ENCODE results near the gene SHB.

The SHB gene

DNA sequence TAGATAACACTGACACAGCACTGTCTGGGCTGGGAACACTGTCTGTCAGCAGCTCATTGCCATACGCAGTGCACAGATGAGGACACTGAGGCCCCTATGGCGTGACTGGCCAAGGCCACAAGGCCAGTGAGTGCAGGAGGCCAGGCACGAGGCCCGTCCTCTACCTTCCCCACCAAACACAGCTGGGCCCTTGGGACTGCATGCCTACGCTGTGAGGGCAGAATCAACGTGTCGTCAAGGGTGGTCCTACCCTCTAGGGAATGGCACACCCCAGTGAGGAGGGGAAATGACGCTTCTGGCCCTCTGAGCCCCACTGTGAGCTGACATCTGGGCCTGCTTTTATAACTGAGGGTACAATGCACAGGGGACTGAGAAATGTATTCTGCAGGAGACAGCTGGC, 123.0 kb downstream of the SHB start:
- H3K4me1 ChIP-seq (ENCODE audit: control insufficient read depth in 1 of 2, insufficient read depth in 2 of 2, low read length in 2 of 2) = no peaks in the 10 kb centered on the region
- H3K27ac ChIP-seq (ENCODE audit: low read depth, low read length) = no peak overlapping the region

DNA sequence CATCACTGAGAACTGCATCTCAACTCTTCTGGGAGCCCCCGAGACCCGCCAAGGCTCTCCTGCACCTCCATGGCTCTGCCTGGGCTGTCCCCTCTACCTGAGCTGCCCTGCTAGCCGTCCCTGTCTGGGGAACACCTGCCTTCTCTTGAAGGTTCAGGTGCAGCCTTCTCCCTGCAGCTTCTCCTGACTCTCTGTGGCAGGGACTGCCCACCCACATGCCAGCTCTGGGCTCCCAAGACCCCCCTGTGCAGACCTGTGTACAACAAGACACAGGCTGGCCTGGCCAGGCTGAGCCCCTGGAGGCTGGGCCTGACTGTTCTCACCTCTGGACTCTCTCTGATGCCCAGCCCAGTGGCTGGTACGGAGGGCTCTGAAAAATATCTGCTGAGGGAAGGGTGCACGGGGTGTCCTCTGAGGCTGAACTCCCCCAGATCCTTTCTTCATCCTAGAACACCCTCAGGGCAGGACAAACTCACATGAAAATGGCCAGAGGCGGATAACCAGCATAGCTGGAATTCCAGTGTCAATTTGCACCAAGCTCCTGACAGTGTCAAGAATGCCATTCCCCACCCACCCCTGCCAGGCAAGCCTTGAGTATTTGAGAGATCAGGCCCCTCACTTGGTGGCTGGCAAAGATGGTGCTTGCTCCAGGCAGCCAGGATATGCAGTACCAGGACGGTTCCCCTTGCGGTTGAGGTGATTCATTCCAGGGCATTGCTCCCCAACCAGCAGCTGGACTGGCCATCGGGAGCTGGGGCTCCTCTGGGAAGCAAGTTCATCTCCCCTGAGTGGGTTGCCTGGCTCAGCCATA, 124.2 kb downstream of the SHB start:
- no peaks in the 10 kb centered on the region for H3K4me1 ChIP-seq (ENCODE audit: control insufficient read depth in 1 of 2, insufficient read depth in 2 of 2, low read length in 2 of 2)
- H3K9me3 ChIP-seq (ENCODE audit: control insufficient read depth in 1 of 2, low read length in 2 of 2) = no peaks in the 10 kb centered on the region
- no peak overlapping the region for H3K9ac ChIP-seq (ENCODE audit: low read depth in 1 of 2, low read length in 2 of 2)
- no peak overlapping the region for H3K4me3 ChIP-seq (ENCODE audit: low read depth in 1 of 2, low read length in 2 of 2)
- H3K27me3 ChIP-seq (ENCODE audit: control insufficient read depth in 1 of 2, insufficient read depth in 2 of 2, low read length in 2 of 2) = no peaks in the 10 kb centered on the region
- no peak overlapping the region for H3K27ac ChIP-seq (ENCODE audit: low read depth, low read length)
- H3K36me3 ChIP-seq (ENCODE audit: control insufficient read depth in 1 of 2, insufficient read depth in 2 of 2, low read length in 2 of 2) = peaks cover 17 to 58% of the 10 kb centered on the region in 2 donors

More for the DNA sequence above, 123.0 kb downstream of the SHB start:
- Histone ChIP-seq H3K9me3 (ENCODE audit: control insufficient read depth in 1 of 2, low read length in 2 of 2) (no peaks in the 10 kb centered on the region), H3K4me3 (ENCODE audit: low read depth in 1 of 2, low read length in 2 of 2) (no peak overlapping the region), H3K9ac (ENCODE audit: low read depth in 1 of 2, low read length in 2 of 2) (no peak overlapping the region), H3K36me3 (ENCODE audit: control insufficient read depth in 1 of 2, insufficient read depth in 2 of 2, low read length in 2 of 2) (peaks cover 17 to 67% of the 10 kb centered on the region in 2 donors), H3K27me3 (ENCODE audit: control insufficient read depth in 1 of 2, insufficient read depth in 2 of 2, low read length in 2 of 2) (no peaks in the 10 kb centered on the region)

DNA sequence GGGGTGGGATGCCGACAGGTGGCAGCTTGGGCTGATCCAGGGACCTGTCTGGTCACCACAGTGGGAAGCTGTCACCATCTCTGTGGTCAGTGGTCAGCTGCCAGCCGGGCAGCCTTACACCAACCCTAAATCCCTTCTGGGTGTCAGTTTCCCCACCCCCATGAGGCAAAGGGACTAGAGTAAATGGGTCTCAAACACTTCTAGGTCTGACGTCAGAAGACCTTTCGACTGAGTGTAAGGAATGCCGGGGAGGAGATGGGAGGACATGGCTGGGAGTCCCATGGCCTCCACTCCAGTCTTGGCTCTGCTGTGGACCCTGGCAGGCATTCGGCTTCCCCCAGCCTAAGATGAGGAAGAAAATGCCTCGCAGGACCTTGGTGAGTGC, 124.8 kb downstream of the SHB start:
- no peak overlapping the region for H3K4me3 ChIP-seq (ENCODE audit: low read depth in 1 of 2, low read length in 2 of 2)
- H3K27ac ChIP-seq (ENCODE audit: low read depth, low read length) = no peak overlapping the region
- no peaks in the 10 kb centered on the region for H3K4me1 ChIP-seq (ENCODE audit: control insufficient read depth in 1 of 2, insufficient read depth in 2 of 2, low read length in 2 of 2)
- no peak overlapping the region for H3K9ac ChIP-seq (ENCODE audit: low read depth in 1 of 2, low read length in 2 of 2)
- H3K36me3 ChIP-seq (ENCODE audit: control insufficient read depth in 1 of 2, insufficient read depth in 2 of 2, low read length in 2 of 2) = peaks cover 17 to 58% of the 10 kb centered on the region in 2 donors
- H3K9me3 ChIP-seq (ENCODE audit: control insufficient read depth in 1 of 2, low read length in 2 of 2) = no peaks in the 10 kb centered on the region
- no peaks in the 10 kb centered on the region for H3K27me3 ChIP-seq (ENCODE audit: control insufficient read depth in 1 of 2, insufficient read depth in 2 of 2, low read length in 2 of 2)

DNA sequence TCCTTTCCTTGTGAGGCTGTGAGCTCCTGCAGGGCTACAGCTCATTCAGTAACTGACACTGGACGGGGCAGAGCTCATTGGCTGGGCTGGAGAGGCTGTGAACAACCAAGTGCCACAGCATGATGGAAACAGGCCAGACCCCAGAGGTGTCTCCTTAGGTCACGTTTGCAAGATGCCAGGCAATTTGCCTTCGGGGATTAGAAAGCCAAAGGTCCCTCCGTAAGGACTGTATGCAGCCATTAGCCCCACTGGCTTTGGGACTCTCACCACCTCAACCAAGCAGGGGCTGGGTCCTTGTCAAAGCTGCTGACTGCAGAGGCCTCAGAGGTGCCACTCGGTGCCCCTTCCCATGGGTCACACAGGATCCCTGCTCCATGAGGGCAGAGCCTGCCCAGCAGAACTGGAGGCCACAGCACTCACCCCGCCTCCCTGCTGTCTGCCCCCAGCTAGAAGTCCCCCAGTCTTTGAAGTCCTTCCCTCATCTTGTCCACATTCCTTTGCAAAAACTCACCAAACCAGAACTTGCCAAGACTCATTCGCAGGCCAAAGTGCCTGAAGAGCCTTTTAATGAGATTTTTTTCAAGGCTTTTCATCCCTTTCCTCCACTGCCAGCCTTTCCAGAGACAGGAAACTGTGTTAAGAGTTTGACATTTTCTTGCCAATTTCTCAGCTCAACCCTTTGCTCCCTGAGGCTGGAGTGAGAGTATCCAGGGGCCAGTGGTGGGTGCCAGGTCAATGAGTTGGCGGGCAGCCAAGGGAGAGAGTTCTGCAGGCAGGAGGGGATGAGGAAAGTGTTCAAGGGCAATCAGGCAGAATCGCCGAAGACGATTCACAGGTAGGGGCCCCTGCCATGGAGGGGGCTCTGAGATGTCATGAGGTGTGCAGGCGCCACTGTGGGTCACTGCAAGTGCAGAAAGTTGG, 125.4 kb downstream of the SHB start:
- H3K9ac ChIP-seq (ENCODE audit: low read depth in 1 of 2, low read length in 2 of 2) = no peak overlapping the region
- peaks cover 17 to 57% of the 10 kb centered on the region in 2 donors for H3K36me3 ChIP-seq (ENCODE audit: control insufficient read depth in 1 of 2, insufficient read depth in 2 of 2, low read length in 2 of 2)
- H3K27me3 ChIP-seq (ENCODE audit: control insufficient read depth in 1 of 2, insufficient read depth in 2 of 2, low read length in 2 of 2) = no peaks in the 10 kb centered on the region
- H3K4me1 ChIP-seq (ENCODE audit: control insufficient read depth in 1 of 2, insufficient read depth in 2 of 2, low read length in 2 of 2) = no peaks in the 10 kb centered on the region
- H3K27ac ChIP-seq (ENCODE audit: low read depth, low read length) = no peak overlapping the region
- no peak overlapping the region for H3K4me3 ChIP-seq (ENCODE audit: low read depth in 1 of 2, low read length in 2 of 2)
- H3K9me3 ChIP-seq (ENCODE audit: control insufficient read depth in 1 of 2, low read length in 2 of 2) = no peaks in the 10 kb centered on the region

DNA sequence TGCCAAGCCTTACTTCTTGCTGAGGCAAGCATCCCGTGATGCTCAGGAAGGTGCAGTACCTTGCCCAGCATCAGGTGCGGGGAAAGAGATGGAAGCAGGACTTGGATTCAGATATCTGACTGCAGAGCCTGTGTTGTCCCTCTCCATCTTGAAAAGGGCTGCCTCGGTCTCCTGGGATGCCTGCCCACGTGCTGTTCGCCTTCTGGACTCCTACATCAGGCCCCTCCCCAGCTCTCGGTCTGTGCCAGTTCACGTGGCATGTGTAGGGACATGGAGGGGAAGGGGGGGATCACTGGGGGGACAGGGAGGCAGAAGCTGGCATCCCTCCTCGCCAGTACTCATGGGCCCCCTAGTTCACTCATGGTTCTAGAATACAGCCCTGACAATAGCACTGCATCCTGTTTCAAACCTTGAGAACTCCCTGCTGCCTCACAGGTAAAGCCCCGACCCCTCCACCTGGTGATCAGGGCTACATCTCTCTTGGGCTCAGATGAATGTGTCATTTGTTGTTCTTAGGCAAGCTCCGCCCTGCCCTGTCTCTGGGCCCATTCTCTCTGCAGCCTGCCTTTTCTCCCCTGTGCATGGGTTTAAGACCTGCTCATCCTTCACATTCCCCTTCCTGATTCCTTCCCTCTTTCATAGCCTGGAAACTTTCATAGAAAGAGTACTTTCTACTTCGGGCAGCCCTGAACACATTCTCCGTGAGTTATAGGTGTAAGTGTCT, 126.2 kb downstream of the SHB start:
- no peaks in the 10 kb centered on the region for H3K27me3 ChIP-seq (ENCODE audit: control insufficient read depth in 1 of 2, insufficient read depth in 2 of 2, low read length in 2 of 2)
- no peaks in the 10 kb centered on the region for H3K4me1 ChIP-seq (ENCODE audit: control insufficient read depth in 1 of 2, insufficient read depth in 2 of 2, low read length in 2 of 2)
- no peak overlapping the region for H3K4me3 ChIP-seq (ENCODE audit: low read depth in 1 of 2, low read length in 2 of 2)
- peaks cover 12 to 49% of the 10 kb centered on the region in 2 donors for H3K36me3 ChIP-seq (ENCODE audit: control insufficient read depth in 1 of 2, insufficient read depth in 2 of 2, low read length in 2 of 2)
- H3K9me3 ChIP-seq (ENCODE audit: control insufficient read depth in 1 of 2, low read length in 2 of 2) = no peaks in the 10 kb centered on the region
- H3K27ac ChIP-seq (ENCODE audit: low read depth, low read length) = no peak overlapping the region
- no peak overlapping the region for H3K9ac ChIP-seq (ENCODE audit: low read depth in 1 of 2, low read length in 2 of 2)

DNA sequence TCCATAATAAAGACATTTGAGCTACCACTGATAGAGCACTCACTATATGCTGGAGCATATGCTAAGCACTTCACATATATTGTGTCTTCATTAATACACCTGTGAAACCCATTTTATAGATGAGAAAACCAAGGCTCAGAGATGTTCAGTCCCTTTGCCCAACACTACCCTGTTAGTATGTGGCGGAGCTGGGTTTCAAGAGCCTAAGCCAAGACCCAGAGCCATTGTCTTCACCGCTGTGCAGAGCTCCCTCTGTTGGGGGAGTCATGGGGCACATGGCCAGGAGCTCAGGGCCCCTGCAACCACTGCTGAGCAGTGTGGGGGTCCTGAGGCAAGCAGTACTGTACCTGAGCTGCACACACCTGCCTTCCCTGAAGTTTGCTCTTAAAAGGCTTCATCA, 127.8 kb downstream of the SHB start:
- no peaks in the 10 kb centered on the region for H3K9me3 ChIP-seq (ENCODE audit: control insufficient read depth in 1 of 2, low read length in 2 of 2)

DNA sequence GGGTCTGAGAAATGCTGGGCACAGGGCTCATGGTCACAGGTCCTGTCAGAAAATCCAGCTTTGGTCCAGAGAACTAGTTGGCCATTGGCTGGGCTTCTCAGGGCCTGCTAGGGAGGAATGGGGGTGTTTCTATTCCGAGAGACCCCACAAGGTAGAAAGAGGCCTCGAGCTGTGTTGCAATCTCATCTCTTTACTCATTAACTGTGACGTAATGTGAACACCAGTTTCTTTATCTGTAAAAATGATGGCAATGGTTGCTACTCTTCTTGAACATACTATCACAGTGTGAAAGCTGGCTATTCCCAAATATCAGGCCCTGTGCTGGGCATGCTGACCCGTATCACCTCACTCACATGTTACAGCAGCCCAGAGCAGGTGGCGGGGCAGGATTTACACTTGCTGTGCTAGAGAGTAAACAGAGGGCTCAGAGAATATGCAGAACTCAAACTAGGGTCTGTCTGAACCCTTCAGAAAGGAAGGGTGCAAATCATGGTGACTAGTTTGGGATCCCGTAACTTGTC, 129.4 kb downstream of the SHB start:
- no peaks in the 10 kb centered on the region for H3K27me3 ChIP-seq (ENCODE audit: control insufficient read depth in 1 of 2, insufficient read depth in 2 of 2, low read length in 2 of 2)
- H3K27ac ChIP-seq (ENCODE audit: low read depth, low read length) = no peak overlapping the region
- H3K9me3 ChIP-seq (ENCODE audit: control insufficient read depth in 1 of 2, low read length in 2 of 2) = no peaks in the 10 kb centered on the region
- H3K4me1 ChIP-seq (ENCODE audit: control insufficient read depth in 1 of 2, insufficient read depth in 2 of 2, low read length in 2 of 2) = no peaks in the 10 kb centered on the region
- peaks cover 0 to 21% of the 10 kb centered on the region in 2 donors for H3K36me3 ChIP-seq (ENCODE audit: control insufficient read depth in 1 of 2, insufficient read depth in 2 of 2, low read length in 2 of 2)
- H3K4me3 ChIP-seq (ENCODE audit: low read depth in 1 of 2, low read length in 2 of 2) = no peak overlapping the region
- H3K9ac ChIP-seq (ENCODE audit: low read depth in 1 of 2, low read length in 2 of 2) = no peak overlapping the region

More for the DNA sequence above, 127.8 kb downstream of the SHB start:
- Histone ChIP-seq H3K36me3 (ENCODE audit: control insufficient read depth in 1 of 2, insufficient read depth in 2 of 2, low read length in 2 of 2) (peaks cover 5 to 34% of the 10 kb centered on the region in 2 donors), H3K9ac (ENCODE audit: low read depth in 1 of 2, low read length in 2 of 2) (no peak overlapping the region), H3K27me3 (ENCODE audit: control insufficient read depth in 1 of 2, insufficient read depth in 2 of 2, low read length in 2 of 2) (no peaks in the 10 kb centered on the region), H3K27ac (ENCODE audit: low read depth, low read length) (no peak overlapping the region), H3K4me1 (ENCODE audit: control insufficient read depth in 1 of 2, insufficient read depth in 2 of 2, low read length in 2 of 2) (no peaks in the 10 kb centered on the region), H3K4me3 (ENCODE audit: low read depth in 1 of 2, low read length in 2 of 2) (no peak overlapping the region)

DNA sequence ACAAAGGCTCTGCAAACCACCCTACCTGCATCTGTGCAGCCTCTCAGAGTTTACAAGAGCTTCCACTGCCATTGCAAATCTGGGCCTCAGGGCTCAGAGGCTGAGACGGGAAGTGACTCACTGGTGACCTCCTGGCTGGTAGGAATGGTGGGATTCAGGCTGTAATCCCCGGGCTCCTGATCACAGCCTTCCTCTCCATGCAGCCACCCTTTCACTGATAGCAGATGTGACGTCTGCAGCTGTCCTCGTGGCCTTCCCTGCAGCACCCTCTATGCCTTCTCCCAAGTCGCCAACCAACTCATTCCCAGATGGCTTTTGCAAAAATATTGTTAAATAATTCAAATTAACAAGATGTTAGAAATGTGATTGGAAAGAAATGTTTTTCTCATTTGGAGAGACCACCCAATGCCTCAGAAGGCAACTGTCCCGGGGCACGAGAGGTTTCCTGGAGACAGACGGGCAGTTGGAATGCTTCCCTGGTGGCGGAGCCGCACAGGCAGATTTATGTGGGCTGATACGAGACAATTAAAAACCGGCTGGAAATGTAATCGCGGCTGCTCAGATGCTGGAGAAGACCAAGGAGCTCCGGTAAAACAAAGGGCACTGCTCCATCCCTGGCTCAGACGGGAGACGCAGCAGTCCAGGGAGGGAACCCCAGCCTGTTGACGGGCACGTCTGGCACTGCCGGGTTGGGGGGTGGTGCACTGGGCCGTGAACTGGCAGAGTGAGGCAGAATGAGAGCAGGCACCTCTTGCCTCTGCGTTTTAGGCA, 130.7 kb downstream of the SHB start:
- Histone ChIP-seq H3K27ac (ENCODE audit: low read depth, low read length) (no peak overlapping the region), H3K27me3 (ENCODE audit: control insufficient read depth in 1 of 2, insufficient read depth in 2 of 2, low read length in 2 of 2) (no peaks in the 10 kb centered on the region)

DNA sequence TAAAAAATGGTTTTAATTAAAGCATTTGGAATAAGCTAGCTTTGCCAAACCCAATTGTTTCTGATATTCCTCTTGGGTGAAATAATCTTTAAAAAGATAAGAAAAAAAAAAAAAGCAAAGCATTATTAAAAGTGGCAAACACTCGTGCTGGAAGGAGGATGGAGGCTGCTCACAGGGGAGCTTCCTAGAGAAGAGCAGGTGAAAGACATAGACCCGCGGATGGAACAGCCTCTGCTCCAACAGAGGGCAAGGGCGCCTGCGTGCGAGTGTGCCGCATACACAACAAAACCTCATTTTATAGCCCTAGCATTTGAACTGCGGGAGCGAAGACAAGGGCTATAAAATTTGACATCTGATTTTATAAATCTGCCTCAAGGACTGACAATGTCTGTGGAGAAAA, 131.7 kb downstream of the SHB start:
- Histone ChIP-seq H3K4me3 (ENCODE audit: low read depth in 1 of 2, low read length in 2 of 2) (no peak overlapping the region), H3K9me3 (ENCODE audit: control insufficient read depth in 1 of 2, low read length in 2 of 2) (no peaks in the 10 kb centered on the region), H3K4me1 (ENCODE audit: control insufficient read depth in 1 of 2, insufficient read depth in 2 of 2, low read length in 2 of 2) (no peaks in the 10 kb centered on the region), H3K9ac (ENCODE audit: low read depth in 1 of 2, low read length in 2 of 2) (no peak overlapping the region), H3K27me3 (ENCODE audit: control insufficient read depth in 1 of 2, insufficient read depth in 2 of 2, low read length in 2 of 2) (no peaks in the 10 kb centered on the region), H3K36me3 (ENCODE audit: control insufficient read depth in 1 of 2, insufficient read depth in 2 of 2, low read length in 2 of 2) (peaks cover 0 to 10% of the 10 kb centered on the region in 2 donors), H3K27ac (ENCODE audit: low read depth, low read length) (no peak overlapping the region)

More for the DNA sequence above, 130.7 kb downstream of the SHB start:
- Histone ChIP-seq H3K9ac (ENCODE audit: low read depth in 1 of 2, low read length in 2 of 2) (no peak overlapping the region), H3K4me1 (ENCODE audit: control insufficient read depth in 1 of 2, insufficient read depth in 2 of 2, low read length in 2 of 2) (no peaks in the 10 kb centered on the region), H3K4me3 (ENCODE audit: low read depth in 1 of 2, low read length in 2 of 2) (no peak overlapping the region), H3K36me3 (ENCODE audit: control insufficient read depth in 1 of 2, insufficient read depth in 2 of 2, low read length in 2 of 2) (peaks cover 0 to 16% of the 10 kb centered on the region in 2 donors), H3K9me3 (ENCODE audit: control insufficient read depth in 1 of 2, low read length in 2 of 2) (no peaks in the 10 kb centered on the region)
